Lower leg skin (tissue), 4 donors: Measurements from ENCODE around the gene PLXNA2. TPM values are rescaled to one million over a fixed set of nuclear protein-coding genes. Genes with fewer than 3 reads are reported as not detected.

Source experiments
- DNase-seq, 2 donors: peaks; one replicate each; pipeline ENCODE4 v3.0.0-alpha.2; 2019; ENCODE audit warnings: low spot score in 2 of 2
- H3K4me3 ChIP-seq: fragments of 200-600 bp; sonication (generic); 2 replicates; pipeline ENCODE4 v1.5.1; 2017; ENCODE audit warnings: mild to moderate bottlenecking, low read depth; ENCODE audit not compliant: poor library complexity, severe bottlenecking
- CTCF ChIP-seq, 3 donors: fragments of 450-650 bp; IDR thresholded peaks; one replicate each; pipeline ENCODE4 v1.5.1; 2016; ENCODE audit warnings: antibody characterized with exemption in 3 of 3, mild to moderate bottlenecking in 3 of 3, moderate library complexity in 2 of 3
- POLR2A ChIP-seq, 2 donors: fragments of 450-650 bp; IDR thresholded peaks; one replicate each; pipeline ENCODE4 v1.6.1; 2016 to 2017; ENCODE audit warnings: antibody characterized with exemption in 2 of 2, mild to moderate bottlenecking in 1 of 2, moderate library complexity in 1 of 2
- WGBS, 2 donors: methylation state at CpG; one replicate each; pipeline ENCODE4 v1.1.5; 2018; 5-methylcytosine and 5-hydroxymethylcytosine counted together
- intact Hi-C: fragments of 100-400 bp; cut with DNase I; formaldehyde crosslinking; loops from one replicate; pipeline ENCODE4 v1.15.0; 2023; ENCODE audit warnings: low total_unique reads
- total RNA-seq, 4 donors: library from RNA; depleted of rRNA; stranded (reverse); fragments of >200 nt; gene quantifications; one replicate each; pipeline ENCODE4 v1.1.0, GENCODE V29; 2016

Gene PLXNA2
- total RNA-seq, 4 donors from 2014 or later: 27.4 to 44.2 (median 36.9) TPM

- DNase-seq: no peak
- H3K4me3 ChIP-seq: no peak overlapping the region
- WGBS, 2 donors: 97% methylated on average over 11 of the region's 11 CpGs
- intact Hi-C loops: no loop called here
- TF ChIP-seq CTCF (IDR thresholded peaks at IDR 0.05) (no peak), POLR2A (IDR thresholded peaks at IDR 0.05) (no peak)
Measured at GRCh38 chr1:208027861-208028260, 216.3 kb downstream of the PLXNA2 start.

GRCh38 chr1:208026880-208027438 is 217.2 kb downstream of the PLXNA2 start:
- WGBS, 2 donors: 80 to 84% methylated on average over 14 of the region's 14 CpGs
- intact Hi-C loops: no loop called here
- H3K4me3 ChIP-seq: no peak overlapping the region
- no peak for TF ChIP-seq POLR2A (IDR thresholded peaks at IDR 0.05)
- no peak for DNase-seq

GRCh38 chr1:208025031-208025430 is 219.2 kb downstream of the PLXNA2 start:
- DNase-seq: no peak
- H3K4me3 ChIP-seq: no peak overlapping the region
- WGBS, 2 donors: 64 to 77% methylated on average over 7 of the region's 7 CpGs
- intact Hi-C loops: no loop called here
- TF ChIP-seq POLR2A (IDR thresholded peaks at IDR 0.05) (no peak), CTCF (IDR thresholded peaks at IDR 0.05) (no peak)

- WGBS, 2 donors: 65 to 66% methylated on average over 6 of the region's 6 CpGs
Measured at GRCh38 chr1:208024406-208024805, 219.8 kb downstream of the PLXNA2 start.

GRCh38 chr1:208019257-208019656 is 224.9 kb downstream of the PLXNA2 start:
- no peak for DNase-seq
- WGBS, 2 donors: 80 to 81% methylated on average over 2 of the region's 2 CpGs

More at GRCh38 chr1:208024406-208024805, 219.8 kb downstream of the PLXNA2 start:
- H3K4me3 ChIP-seq: no peak overlapping the region
- intact Hi-C loops: no loop called here
- TF ChIP-seq POLR2A (IDR thresholded peaks at IDR 0.05) (no peak), CTCF (IDR thresholded peaks at IDR 0.05) (no peak)
- DNase-seq: no peak

GRCh38 chr1:208015255-208015654 is 228.9 kb downstream of the PLXNA2 start:
- intact Hi-C loops: no loop called here
- TF ChIP-seq CTCF (IDR thresholded peaks at IDR 0.05) (no peak), POLR2A (IDR thresholded peaks at IDR 0.05) (no peak)
- DNase-seq: no peak
- WGBS, 2 donors: 78 to 79% methylated on average over 6 of the region's 6 CpGs
- H3K4me3 ChIP-seq: no peak overlapping the region

More at GRCh38 chr1:208019257-208019656, 224.9 kb downstream of the PLXNA2 start:
- intact Hi-C loops: no loop called here
- TF ChIP-seq POLR2A (IDR thresholded peaks at IDR 0.05): no peak
- TF ChIP-seq CTCF (IDR thresholded peaks at IDR 0.05): no peak
- no peak overlapping the region for H3K4me3 ChIP-seq
